GM12878 (cell line): Measurements from ENCODE around the gene ASB8. TPM values are rescaled to one million over a fixed set of nuclear protein-coding genes. Genes with fewer than 3 reads are reported as not detected.
A peak's percentile ranks its signal among the peaks of the same experiment; 100 is the strongest.

Experiments
- BMI1 ChIP-seq: fragments of 450-650 bp; IDR thresholded peaks from 2 replicates; pipeline ENCODE4 v1.6.1; 2016; ENCODE audit warnings: mild to moderate bottlenecking, moderate library complexity, borderline replicate concordance
- CBFB ChIP-seq: IDR thresholded peaks from 2 replicates; pipeline ENCODE4 v1.6.1; 2016; ENCODE audit warnings: antibody characterized with exemption, low read depth
- E4F1 ChIP-seq: fragments of 450-650 bp; IDR thresholded peaks from 2 replicates; pipeline ENCODE4 v1.6.1; 2018; ENCODE audit warnings: borderline replicate concordance, mild to moderate bottlenecking; ENCODE audit not compliant: partially characterized antibody
- EZH2 ChIP-seq: IDR thresholded peaks from 2 replicates; pipeline ENCODE4 v1.6.1; 2012; ENCODE audit warnings: low read depth, mild to moderate bottlenecking, control low read depth, inconsistent platforms, low read length, borderline replicate concordance; ENCODE audit not compliant: control insufficient read depth
- HCFC1 ChIP-seq: fragments of 150-350 bp; IDR thresholded peaks from 2 replicates; pipeline ENCODE4 v1.6.1; 2014; ENCODE audit warnings: low read length
- HDGF ChIP-seq: fragments of 450-650 bp; IDR thresholded peaks from 2 replicates; pipeline ENCODE4 v1.6.1; 2016; ENCODE audit warnings: antibody characterized with exemption
- IKZF2 ChIP-seq, 2 experiments: fragments of 450-650 bp; IDR thresholded peaks; 2 replicates each; pipeline ENCODE4 v1.6.1; 2017; ENCODE audit warnings: mild to moderate bottlenecking in 2 of 2, moderate library complexity in 2 of 2
- MTA3 ChIP-seq: IDR thresholded peaks from 2 replicates; pipeline ENCODE4 v1.6.1; 2012; ENCODE audit warnings: low read length, inconsistent platforms, borderline replicate concordance
- NBN ChIP-seq: fragments of 450-650 bp; IDR thresholded peaks from 2 replicates; pipeline ENCODE4 v1.6.1; 2016
- NRF1 ChIP-seq: conservative IDR thresholded peaks from 2 replicates; pipeline ENCODE4 v1.6.1; 2011; ENCODE audit warnings: mild to moderate bottlenecking, low read depth, low read length, improper control_type of control experiment
- RAD21 ChIP-seq: IDR thresholded peaks from 2 replicates; pipeline ENCODE4 v1.6.1; 2011; ENCODE audit warnings: mild to moderate bottlenecking, low read depth, low read length, moderate library complexity; ENCODE audit not compliant: insufficient read depth
- RB1 ChIP-seq: fragments of 450-650 bp; formaldehyde crosslinking; IDR thresholded peaks from 2 replicates; pipeline ENCODE4 v1.6.1; 2017; ENCODE audit warnings: mild to moderate bottlenecking, borderline replicate concordance
- RFX5 ChIP-seq: IDR thresholded peaks from 2 replicates; pipeline ENCODE4 v1.6.1; 2011; ENCODE audit warnings: low read depth, low read length, improper control_type of control experiment
- SIN3A ChIP-seq: IDR thresholded peaks from 2 replicates; pipeline ENCODE4 v1.6.1; 2012; ENCODE audit warnings: low read depth, low read length, improper control_type of control experiment
- SREBF1 ChIP-seq: IDR thresholded peaks from 2 replicates; pipeline ENCODE4 v1.6.1; 2012; ENCODE audit warnings: mild to moderate bottlenecking, low read length
- ZNF217 ChIP-seq: fragments of 450-650 bp; IDR thresholded peaks from 2 replicates; pipeline ENCODE4 v1.6.1; 2017; ENCODE audit warnings: antibody characterized with exemption, mild to moderate bottlenecking
- polyA plus RNA-seq, 11 experiments: library from polyadenylated mRNA; depleted of rRNA in 4 of 11; unstranded in 6 of 11; stranded (reverse) in 5 of 11; fragments of >200 nt; fragmentation: Nextera tagmentation in 4 of 11; fragmentation: Illumina TruSeq in 1 of 11; extraction: Ambion mirVana in 4 of 11; extraction: Trizol in 1 of 11; gene quantifications; 1 replicate in 1 of 11; 2 replicates in 10 of 11; pipeline versions ENCODE4 v1.2.1 to v1.2.3, GENCODE V29; 2011 to 2016; ENCODE audit warnings: inconsistent platforms in 2 of 11, missing spikeins in 2 of 11, low read depth in 1 of 11
- total RNA-seq, 4 experiments: library from RNA; depleted of rRNA in 3 of 4; stranded (reverse); fragments of >200 nt in 3 of 4; fragmentation: Illumina TruSeq in 1 of 4; extraction: Trizol in 1 of 4; gene quantifications; 2 replicates each; pipeline versions ENCODE4 v1.2.1 to v1.2.3, GENCODE V29; 2013 to 2021
- TF ChIP-seq, protein P1 (sequence below): fragments of 450-650 bp; IDR thresholded peaks from 2 replicates; pipeline ENCODE4 v1.6.1; 2016; ENCODE audit warnings: mild to moderate bottlenecking, moderate library complexity, borderline replicate concordance
- TF ChIP-seq, protein P2 (sequence below): IDR thresholded peaks from 2 replicates; pipeline ENCODE4 v1.6.1; 2012; ENCODE audit warnings: low read length, inconsistent platforms
- TF ChIP-seq, protein P3 (sequence below): fragments of 450-650 bp; conservative IDR thresholded peaks from 2 replicates; pipeline ENCODE4 v1.6.1; 2017; ENCODE audit warnings: mild to moderate bottlenecking, moderate library complexity

The ASB8 gene
- total and polyA plus RNA-seq, 10 of the 15 experiments (the other 5 are each of a cell fraction or from before 2014, with no cell fraction given), result 23.7 to 48.0 (median 29.1) TPM

- TF ChIP-seq E4F1, result no peak
- TF ChIP-seq MTA3, result no peak
- TF ChIP-seq, protein P1, sequence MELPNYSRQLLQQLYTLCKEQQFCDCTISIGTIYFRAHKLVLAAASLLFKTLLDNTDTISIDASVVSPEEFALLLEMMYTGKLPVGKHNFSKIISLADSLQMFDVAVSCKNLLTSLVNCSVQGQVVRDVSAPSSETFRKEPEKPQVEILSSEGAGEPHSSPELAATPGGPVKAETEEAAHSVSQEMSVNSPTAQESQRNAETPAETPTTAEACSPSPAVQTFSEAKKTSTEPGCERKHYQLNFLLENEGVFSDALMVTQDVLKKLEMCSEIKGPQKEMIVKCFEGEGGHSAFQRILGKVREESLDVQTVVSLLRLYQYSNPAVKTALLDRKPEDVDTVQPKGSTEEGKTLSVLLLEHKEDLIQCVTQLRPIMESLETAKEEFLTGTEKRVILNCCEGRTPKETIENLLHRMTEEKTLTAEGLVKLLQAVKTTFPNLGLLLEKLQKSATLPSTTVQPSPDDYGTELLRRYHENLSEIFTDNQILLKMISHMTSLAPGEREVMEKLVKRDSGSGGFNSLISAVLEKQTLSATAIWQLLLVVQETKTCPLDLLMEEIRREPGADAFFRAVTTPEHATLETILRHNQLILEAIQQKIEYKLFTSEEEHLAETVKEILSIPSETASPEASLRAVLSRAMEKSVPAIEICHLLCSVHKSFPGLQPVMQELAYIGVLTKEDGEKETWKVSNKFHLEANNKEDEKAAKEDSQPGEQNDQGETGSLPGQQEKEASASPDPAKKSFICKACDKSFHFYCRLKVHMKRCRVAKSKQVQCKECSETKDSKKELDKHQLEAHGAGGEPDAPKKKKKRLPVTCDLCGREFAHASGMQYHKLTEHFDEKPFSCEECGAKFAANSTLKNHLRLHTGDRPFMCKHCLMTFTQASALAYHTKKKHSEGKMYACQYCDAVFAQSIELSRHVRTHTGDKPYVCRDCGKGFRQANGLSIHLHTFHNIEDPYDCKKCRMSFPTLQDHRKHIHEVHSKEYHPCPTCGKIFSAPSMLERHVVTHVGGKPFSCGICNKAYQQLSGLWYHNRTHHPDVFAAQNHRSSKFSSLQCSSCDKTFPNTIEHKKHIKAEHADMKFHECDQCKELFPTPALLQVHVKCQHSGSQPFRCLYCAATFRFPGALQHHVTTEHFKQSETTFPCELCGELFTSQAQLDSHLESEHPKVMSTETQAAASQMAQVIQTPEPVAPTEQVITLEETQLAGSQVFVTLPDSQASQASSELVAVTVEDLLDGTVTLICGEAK, result 0 out of 2 replicates have a peak, but pooled peaks have one; percentile 25
- TF ChIP-seq HCFC1, result no peak
- TF ChIP-seq, protein P2, sequence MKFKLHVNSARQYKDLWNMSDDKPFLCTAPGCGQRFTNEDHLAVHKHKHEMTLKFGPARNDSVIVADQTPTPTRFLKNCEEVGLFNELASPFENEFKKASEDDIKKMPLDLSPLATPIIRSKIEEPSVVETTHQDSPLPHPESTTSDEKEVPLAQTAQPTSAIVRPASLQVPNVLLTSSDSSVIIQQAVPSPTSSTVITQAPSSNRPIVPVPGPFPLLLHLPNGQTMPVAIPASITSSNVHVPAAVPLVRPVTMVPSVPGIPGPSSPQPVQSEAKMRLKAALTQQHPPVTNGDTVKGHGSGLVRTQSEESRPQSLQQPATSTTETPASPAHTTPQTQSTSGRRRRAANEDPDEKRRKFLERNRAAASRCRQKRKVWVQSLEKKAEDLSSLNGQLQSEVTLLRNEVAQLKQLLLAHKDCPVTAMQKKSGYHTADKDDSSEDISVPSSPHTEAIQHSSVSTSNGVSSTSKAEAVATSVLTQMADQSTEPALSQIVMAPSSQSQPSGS, result no peak
- no peak for TF ChIP-seq RB1
- no peak for TF ChIP-seq ZNF217
- TF ChIP-seq RFX5, result no peak
- no peak for TF ChIP-seq NBN
- TF ChIP-seq, protein P3, sequence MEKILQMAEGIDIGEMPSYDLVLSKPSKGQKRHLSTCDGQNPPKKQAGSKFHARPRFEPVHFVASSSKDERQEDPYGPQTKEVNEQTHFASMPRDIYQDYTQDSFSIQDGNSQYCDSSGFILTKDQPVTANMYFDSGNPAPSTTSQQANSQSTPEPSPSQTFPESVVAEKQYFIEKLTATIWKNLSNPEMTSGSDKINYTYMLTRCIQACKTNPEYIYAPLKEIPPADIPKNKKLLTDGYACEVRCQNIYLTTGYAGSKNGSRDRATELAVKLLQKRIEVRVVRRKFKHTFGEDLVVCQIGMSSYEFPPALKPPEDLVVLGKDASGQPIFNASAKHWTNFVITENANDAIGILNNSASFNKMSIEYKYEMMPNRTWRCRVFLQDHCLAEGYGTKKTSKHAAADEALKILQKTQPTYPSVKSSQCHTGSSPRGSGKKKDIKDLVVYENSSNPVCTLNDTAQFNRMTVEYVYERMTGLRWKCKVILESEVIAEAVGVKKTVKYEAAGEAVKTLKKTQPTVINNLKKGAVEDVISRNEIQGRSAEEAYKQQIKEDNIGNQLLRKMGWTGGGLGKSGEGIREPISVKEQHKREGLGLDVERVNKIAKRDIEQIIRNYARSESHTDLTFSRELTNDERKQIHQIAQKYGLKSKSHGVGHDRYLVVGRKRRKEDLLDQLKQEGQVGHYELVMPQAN, result 0 out of 2 replicates have a peak, but pooled peaks have one; percentile 51
- TF ChIP-seq NRF1, result no peak
- TF ChIP-seq RAD21, result peak; percentile 35; the same call in 1 of the 2 replicates
- no peak for TF ChIP-seq SREBF1
- no peak for TF ChIP-seq CBFB
- TF ChIP-seq IKZF2 (IDR thresholded peaks at IDR 0.05), result peak; percentile 14 to 29; a peak in 2 of 4 replicates
- TF ChIP-seq SIN3A, result no peak
- no peak for TF ChIP-seq EZH2
- no peak for TF ChIP-seq BMI1
- TF ChIP-seq HDGF, result no peak
These were observed 40.2 kb upstream of the ASB8 start (continued) for GRCh38 chr12:48197549-48197970.
